22Rv1 (cell line): ENCODE results near the gene UNC93A.

Experiments
- CTCF ChIP-seq: fragments of 450-650 bp; IDR thresholded peaks from 2 replicates; pipeline ENCODE4 v1.5.1; 2017; ENCODE audit warnings: mild to moderate bottlenecking
- ZFX ChIP-seq: fragments of 450-650 bp; IDR thresholded peaks from 2 replicates; pipeline ENCODE4 v1.6.1; 2017; ENCODE audit warnings: antibody characterized with exemption, borderline replicate concordance

GRCh38 chr6:167296902-167297301 is 5.8 kb downstream of the UNC93A start:
- no peak for TF ChIP-seq CTCF
- TF ChIP-seq ZFX: no peak
